ENCODE data around the gene CNOT6.

DNA sequence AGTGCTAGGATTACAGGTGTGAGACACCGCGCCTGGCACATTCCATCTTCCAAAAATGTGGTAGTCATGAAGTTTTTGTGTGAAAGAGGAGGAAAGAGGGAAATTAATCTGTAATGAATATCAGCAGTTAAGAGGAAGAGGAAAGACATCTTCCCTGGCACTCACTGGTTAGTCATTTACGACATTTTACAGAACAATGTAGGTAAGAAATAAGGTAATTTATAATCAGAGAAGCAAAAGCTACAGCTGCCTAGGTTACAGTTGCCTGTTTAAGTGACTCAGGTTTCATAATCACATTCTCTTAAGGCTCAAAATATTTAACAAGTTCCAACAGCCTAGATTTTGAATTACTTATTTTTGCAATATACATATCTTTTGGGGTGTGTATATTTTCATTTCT, 26.9 kb downstream of the CNOT6 start:
- TF ChIP-seq, protein P1, sequence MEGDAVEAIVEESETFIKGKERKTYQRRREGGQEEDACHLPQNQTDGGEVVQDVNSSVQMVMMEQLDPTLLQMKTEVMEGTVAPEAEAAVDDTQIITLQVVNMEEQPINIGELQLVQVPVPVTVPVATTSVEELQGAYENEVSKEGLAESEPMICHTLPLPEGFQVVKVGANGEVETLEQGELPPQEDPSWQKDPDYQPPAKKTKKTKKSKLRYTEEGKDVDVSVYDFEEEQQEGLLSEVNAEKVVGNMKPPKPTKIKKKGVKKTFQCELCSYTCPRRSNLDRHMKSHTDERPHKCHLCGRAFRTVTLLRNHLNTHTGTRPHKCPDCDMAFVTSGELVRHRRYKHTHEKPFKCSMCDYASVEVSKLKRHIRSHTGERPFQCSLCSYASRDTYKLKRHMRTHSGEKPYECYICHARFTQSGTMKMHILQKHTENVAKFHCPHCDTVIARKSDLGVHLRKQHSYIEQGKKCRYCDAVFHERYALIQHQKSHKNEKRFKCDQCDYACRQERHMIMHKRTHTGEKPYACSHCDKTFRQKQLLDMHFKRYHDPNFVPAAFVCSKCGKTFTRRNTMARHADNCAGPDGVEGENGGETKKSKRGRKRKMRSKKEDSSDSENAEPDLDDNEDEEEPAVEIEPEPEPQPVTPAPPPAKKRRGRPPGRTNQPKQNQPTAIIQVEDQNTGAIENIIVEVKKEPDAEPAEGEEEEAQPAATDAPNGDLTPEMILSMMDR (IDR thresholded peaks at IDR 0.05) = no peak
- TF ChIP-seq, protein P2, sequence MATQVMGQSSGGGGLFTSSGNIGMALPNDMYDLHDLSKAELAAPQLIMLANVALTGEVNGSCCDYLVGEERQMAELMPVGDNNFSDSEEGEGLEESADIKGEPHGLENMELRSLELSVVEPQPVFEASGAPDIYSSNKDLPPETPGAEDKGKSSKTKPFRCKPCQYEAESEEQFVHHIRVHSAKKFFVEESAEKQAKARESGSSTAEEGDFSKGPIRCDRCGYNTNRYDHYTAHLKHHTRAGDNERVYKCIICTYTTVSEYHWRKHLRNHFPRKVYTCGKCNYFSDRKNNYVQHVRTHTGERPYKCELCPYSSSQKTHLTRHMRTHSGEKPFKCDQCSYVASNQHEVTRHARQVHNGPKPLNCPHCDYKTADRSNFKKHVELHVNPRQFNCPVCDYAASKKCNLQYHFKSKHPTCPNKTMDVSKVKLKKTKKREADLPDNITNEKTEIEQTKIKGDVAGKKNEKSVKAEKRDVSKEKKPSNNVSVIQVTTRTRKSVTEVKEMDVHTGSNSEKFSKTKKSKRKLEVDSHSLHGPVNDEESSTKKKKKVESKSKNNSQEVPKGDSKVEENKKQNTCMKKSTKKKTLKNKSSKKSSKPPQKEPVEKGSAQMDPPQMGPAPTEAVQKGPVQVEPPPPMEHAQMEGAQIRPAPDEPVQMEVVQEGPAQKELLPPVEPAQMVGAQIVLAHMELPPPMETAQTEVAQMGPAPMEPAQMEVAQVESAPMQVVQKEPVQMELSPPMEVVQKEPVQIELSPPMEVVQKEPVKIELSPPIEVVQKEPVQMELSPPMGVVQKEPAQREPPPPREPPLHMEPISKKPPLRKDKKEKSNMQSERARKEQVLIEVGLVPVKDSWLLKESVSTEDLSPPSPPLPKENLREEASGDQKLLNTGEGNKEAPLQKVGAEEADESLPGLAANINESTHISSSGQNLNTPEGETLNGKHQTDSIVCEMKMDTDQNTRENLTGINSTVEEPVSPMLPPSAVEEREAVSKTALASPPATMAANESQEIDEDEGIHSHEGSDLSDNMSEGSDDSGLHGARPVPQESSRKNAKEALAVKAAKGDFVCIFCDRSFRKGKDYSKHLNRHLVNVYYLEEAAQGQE (IDR thresholded peaks at IDR 0.05; ENCODE audit: insufficient read depth in 1 of 2, low read depth in 2 of 2, low read length in 1 of 2) = no peak
- TF ChIP-seq SIN3A (IDR thresholded peaks at IDR 0.05; ENCODE audit: borderline replicate concordance, insufficient read depth, low read depth, low read length) = no peak
- no peak for TF ChIP-seq POLR2AphosphoS5 (IDR thresholded peaks at IDR 0.05; ENCODE audit: low read depth, low read length)
- TF ChIP-seq TCF7L2 (IDR thresholded peaks at IDR 0.05; ENCODE audit: low read depth, low read length) = no peak
